ENCODE data around the gene TEX51.

DNA sequence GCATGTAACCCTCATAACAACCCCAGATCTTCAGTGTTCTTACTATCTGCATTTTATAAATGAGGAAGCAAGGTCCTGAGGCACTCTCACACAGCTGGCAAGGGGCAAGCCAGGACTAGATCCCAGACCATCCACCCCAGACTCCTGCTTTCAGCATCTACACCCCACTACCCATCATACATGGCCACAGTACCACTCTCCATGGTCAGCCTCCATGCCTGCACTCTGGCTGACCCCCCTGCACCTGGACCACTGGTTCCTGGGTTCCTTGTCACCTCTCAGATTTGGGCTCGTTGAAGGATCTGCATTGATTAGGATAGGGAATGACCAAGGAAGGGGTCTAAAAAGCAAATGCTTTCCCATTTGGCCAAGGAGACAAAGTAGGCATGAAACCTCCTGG, 36.0 kb upstream of the TEX51 start:
- TF ChIP-seq, protein P1, sequence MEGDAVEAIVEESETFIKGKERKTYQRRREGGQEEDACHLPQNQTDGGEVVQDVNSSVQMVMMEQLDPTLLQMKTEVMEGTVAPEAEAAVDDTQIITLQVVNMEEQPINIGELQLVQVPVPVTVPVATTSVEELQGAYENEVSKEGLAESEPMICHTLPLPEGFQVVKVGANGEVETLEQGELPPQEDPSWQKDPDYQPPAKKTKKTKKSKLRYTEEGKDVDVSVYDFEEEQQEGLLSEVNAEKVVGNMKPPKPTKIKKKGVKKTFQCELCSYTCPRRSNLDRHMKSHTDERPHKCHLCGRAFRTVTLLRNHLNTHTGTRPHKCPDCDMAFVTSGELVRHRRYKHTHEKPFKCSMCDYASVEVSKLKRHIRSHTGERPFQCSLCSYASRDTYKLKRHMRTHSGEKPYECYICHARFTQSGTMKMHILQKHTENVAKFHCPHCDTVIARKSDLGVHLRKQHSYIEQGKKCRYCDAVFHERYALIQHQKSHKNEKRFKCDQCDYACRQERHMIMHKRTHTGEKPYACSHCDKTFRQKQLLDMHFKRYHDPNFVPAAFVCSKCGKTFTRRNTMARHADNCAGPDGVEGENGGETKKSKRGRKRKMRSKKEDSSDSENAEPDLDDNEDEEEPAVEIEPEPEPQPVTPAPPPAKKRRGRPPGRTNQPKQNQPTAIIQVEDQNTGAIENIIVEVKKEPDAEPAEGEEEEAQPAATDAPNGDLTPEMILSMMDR (IDR thresholded peaks at IDR 0.05; ENCODE audit: extremely low read depth in 1 of 2, insufficient read depth in 1 of 2, low read depth in 1 of 2, low read length in 2 of 2): no peak
- no peak for TF ChIP-seq POLR2AphosphoS5 (IDR thresholded peaks at IDR 0.05; ENCODE audit: insufficient read depth, low read depth, low read length)
- TF ChIP-seq POLR2A (IDR thresholded peaks at IDR 0.05; ENCODE audit: low read depth, low read length): no peak
- TF ChIP-seq EZH2 (IDR thresholded peaks at IDR 0.05; ENCODE audit: borderline replicate concordance, low read depth, low read length, severe bottlenecking): no peak
- TF ChIP-seq MYC (IDR thresholded peaks at IDR 0.05; ENCODE audit: low read depth, low read length): no peak
- no peak for TF ChIP-seq JUN (IDR thresholded peaks at IDR 0.05; ENCODE audit: borderline replicate concordance, insufficient read depth, insufficient read length, low read depth)
- TF ChIP-seq, protein P2, sequence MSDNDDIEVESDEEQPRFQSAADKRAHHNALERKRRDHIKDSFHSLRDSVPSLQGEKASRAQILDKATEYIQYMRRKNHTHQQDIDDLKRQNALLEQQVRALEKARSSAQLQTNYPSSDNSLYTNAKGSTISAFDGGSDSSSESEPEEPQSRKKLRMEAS (IDR thresholded peaks at IDR 0.05; ENCODE audit: insufficient read depth, insufficient read length): no peak

Measured in endothelial cell of umbilical vein (primary cell).